ENCODE results near the gene ADNP.

The ADNP gene

DNA sequence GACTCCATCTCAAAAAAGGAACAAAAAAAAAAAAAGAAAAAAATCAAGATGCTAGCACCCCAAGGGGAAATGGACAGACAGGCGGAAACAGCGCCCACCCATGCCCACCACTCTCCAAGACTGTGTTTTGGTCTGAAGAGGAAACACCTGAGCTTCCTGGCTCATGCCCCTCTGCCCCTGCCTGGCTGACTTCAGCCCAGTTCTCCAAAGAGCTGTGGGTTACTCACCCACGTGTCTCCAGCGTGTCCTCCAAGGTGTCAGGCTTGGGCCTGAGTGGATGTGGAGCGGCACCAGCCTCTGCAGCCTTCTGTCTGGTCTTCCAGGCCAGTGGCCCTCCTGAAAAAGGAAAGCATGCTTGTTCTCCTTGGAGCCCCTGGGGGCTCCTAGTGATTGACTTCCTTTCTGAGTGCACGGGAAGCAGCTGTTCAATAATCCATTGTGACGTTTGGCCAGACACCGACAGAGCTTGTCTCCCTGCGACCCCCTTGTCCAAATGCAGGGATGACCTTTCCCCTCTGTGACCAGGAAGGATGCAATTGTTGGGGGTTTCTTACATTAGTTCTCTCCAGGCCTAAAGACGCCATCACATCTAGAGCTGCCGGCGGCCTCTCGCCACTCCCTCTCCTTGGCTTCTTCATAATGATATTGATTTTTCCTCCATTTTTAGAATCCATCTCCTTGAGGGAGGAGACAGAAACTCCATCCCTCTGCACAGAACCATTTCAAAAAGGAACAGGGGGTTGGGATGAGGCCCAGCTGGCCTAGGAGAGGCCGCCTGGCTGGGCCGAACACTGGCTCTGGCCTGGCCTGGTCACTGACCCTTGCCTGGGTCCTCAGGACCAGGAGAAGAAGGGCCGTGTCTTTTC lies 58.4 kb downstream of the ADNP start:
- DNase-seq (no peak), ATAC-seq (no peak)

DNA sequence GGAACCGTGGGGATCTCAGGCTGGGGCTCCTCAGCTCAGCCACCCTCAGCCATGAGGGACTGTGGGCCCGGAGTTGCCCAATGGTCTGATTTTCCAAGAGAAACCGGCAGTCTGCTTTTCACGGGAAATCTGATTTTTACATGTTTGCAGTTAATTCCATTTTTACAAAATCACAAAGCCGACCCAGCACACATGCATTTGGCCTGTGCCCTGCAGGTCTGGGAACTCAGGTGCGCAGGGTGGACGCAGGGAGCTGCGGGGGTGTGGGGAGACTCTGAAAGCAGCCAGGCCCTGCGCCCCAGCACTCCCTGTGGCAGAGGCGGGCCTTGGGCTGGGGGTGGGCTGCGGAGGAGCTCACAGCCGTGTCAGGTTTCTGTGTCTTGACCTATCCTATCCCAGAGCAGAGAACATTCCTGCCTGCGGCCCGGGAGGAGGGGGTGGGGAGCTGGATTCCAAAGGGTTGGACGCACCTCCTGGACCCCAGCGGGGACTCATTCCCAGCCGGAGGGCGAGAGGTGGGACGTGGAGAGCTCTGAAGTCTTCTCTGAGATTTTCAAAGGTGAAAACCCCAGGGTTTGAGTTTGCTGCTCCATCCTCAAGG lies 60.6 kb downstream of the ADNP start:
- no peak for ATAC-seq
- DNase-seq, result no peak

DNA sequence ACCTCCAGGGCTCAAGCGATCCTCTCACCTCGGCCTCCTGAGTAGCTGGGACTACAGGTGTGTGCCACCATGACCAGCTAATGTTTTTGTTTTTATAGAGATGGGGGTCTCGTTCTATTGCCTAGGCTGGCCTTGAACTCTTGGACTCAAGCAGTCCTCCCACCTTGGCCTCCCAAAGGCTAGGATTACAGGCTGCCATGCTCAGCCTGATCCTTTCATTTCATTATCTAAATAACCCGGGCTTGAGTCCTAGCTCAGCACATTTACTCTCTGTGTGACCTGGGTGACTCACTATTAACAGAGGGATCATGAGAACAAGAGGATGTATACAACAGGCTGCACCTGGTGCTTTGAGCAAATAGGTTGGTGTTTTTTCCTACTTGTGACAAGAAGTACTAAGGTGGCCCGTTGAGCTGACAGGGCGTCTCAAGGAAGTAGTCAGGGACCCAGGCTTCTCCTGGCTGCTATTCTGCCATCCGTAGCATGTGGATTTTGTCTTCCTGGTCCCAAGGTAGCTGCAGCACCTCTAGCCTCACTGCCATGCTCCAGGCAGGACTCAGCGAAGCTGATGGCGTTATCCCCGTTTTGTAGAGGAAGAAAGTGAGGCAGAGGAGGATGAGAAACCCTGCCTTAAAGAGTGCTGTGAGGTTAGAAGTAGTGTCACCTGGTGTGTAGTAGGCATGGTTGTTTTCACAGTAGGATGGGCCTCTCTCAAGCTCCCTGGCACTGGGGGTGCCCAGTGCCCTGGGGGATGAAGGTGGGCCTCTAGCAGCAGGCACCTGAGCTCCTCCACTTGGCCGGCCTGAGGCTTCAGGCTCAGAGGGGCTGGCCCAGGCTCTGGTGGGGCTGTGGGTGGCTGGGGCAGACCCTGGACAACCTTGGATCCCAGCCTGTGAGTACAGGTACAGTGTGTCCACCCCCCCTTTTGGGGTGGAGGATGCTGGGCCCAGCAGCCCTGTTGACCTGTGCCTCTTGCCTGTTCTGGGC lies 62.4 kb downstream of the ADNP start:
- ATAC-seq, result no peak
- no peak for DNase-seq

DNA sequence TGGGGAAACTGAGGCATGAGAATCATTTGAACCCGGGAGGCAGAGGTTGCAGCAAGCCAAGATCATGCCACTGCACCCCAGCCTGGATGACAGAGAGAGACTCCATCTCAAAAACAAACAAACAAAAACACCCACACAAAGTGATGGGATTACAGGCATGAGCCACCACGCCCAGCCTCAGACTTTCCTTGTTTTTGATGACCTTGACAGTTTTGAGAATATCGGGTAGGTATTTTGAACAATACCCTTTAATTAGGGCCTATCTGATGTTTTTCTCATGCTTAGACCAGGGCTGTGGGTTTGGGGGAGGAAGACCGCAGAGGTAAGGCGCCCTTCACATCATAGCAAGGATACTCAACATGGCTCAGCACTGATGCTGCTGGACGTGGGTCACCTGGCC lies 63.4 kb downstream of the ADNP start:
- DNase-seq, result no peak
- ATAC-seq, result no peak

DNA sequence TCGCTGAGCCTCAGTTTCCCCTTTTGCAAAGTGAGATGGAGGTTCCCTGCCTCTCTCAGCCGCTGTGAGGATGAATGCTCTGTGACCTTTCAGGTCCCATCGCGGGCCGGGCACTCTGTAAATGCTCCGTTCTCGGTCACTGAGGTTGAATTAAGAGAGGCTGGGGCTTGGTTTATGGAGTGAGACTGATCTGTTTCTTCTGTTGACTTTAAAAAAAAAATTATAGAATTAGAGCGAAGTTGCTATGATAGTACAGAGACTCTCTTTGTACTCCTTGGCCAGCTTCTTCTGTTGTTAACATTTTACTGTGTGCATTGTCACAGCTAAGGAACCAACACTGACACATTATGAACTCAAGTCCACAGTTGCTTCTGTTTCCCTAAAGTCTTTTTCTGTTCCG lies 64.4 kb downstream of the ADNP start:
- no peak for DNase-seq
- ATAC-seq, result no peak

DNA sequence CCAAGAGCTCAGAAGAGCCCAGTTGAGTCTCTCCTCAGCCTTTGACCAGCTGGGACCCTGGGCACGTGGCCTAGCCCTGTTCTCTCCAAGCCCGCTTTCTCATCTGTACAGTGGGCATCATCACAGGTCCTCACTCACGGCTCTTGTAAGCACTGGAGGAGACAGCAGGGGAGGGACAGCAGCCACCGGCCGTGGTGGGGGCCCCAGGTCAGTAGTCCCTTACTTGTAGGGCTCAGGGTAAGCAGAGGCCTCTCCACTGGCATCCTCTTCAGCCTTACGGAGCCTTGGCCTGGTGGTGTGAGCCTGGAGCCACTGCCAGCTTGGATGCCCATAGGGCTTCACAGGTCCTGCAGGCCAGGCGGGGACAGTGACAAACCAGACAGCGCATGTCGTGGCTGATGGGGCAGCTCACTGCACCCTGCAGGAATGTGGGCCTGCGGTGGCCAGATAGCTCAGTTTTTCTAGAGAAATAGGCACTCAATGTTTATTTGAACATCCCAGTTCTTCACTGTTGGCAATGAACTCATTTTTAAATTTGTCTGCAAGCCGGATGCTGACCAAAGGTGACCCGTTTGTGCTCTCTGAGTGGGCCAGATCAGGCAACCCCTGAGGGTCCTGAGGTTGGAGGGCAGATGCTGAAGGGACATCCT lies 65.1 kb downstream of the ADNP start:
- no peak for DNase-seq
- no peak for ATAC-seq

GRCh38 chr20:50865591-50865990 lies 65.6 kb downstream of the ADNP start:
- DNase-seq (no peak), ATAC-seq (no peak)

DNA sequence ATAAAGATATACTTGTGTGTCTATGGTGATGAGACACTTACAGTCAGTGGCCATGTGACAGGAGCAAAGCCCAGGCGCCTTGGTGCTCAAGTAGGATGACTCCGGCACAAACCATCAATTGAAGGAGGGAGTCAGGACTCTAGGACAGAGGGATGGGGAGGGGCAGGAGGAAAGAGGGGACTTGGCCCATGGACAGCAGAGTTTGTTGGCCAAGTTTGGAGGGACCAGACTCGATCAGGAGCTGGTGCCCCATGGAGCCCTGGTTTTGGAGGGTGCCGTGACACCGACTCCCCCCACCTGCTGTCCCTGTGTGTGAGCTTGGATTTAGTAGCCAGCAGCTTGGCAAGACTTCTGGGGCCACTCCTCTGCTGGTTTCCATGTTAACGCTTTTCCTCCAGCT lies 66.1 kb downstream of the ADNP start:
- ATAC-seq (no peak), DNase-seq (no peak)

GRCh38 chr20:50862546-50862945 lies 68.7 kb downstream of the ADNP start:
- ATAC-seq (no peak), DNase-seq (no peak)

- no peak for DNase-seq
- ATAC-seq, result no peak
Measured at GRCh38 chr20:50861012-50861411, 70.2 kb downstream of the ADNP start.

GRCh38 chr20:50859161-50859560 lies 72.1 kb downstream of the ADNP start:
- no peak for ATAC-seq
- no peak for DNase-seq

DNA sequence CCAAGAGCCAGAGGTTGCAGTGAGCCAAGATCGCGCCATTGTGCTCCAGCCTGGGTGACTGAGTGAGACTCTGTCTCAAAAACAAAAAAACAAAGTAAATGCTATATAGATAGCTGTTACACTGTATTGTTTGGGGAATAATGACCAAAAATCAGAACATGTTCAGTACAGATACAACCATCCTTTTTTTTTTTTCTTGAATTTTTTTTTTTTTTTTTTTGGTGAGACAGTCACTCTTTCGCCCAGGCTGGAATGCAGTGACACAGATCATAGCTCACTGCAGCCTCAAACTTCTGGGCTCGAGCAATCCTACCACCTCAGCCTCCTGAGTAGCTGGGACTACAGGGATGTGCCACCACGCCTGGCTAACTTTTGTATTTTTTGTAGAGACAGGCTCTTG lies 72.7 kb downstream of the ADNP start:
- ATAC-seq (no peak), DNase-seq (no peak)

GRCh38 chr20:50857348-50857747 lies 73.9 kb downstream of the ADNP start:
- no peak for ATAC-seq
- DNase-seq, result no peak

- ATAC-seq (no peak), DNase-seq (no peak)
Measured at GRCh38 chr20:50856475-50857041, 74.7 kb downstream of the ADNP start.

GRCh38 chr20:50855498-50856474 lies 75.5 kb downstream of the ADNP start:
- DNase-seq (no peak), ATAC-seq (no peak)

DNA sequence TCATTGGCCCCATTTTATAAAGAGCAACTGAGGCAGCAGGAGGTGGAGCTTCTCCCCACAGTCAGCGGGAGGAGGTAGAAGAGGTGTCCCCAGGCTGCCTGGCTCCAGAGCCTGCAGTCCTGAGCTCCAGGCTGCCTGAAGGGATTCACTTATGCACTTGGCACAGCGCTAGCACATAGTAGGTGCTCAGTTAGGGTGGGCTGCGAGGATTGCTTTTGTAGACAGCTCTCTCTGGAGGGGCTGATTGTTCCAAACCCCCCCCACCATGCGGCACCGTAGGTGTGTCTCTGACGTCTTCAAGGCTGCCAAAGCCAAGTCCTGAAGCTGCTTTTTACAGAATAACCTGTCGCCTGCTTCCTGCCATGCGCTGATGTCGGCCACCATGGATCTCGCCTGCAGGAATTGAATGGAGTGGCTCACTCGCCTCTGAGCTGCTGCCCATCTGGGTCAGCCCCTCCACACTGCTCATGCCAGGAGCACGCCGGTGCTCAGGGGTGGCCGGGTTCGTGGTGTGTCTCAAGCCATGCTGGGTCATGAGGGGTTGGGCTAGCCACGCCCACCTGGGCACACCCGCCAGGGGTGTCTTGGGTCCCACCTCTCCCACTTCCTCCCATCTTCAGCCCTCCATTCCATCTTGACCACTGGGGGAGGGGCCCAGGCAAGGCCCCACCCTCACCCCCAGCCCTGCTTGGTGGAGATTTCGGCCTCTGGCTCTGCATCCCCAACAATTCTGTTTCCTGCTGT lies 76.6 kb downstream of the ADNP start:
- ATAC-seq, result no peak
- DNase-seq, result no peak

GRCh38 chr20:50852085-50852484 lies 79.2 kb downstream of the ADNP start:
- no peak for ATAC-seq
- DNase-seq, result no peak

DNA sequence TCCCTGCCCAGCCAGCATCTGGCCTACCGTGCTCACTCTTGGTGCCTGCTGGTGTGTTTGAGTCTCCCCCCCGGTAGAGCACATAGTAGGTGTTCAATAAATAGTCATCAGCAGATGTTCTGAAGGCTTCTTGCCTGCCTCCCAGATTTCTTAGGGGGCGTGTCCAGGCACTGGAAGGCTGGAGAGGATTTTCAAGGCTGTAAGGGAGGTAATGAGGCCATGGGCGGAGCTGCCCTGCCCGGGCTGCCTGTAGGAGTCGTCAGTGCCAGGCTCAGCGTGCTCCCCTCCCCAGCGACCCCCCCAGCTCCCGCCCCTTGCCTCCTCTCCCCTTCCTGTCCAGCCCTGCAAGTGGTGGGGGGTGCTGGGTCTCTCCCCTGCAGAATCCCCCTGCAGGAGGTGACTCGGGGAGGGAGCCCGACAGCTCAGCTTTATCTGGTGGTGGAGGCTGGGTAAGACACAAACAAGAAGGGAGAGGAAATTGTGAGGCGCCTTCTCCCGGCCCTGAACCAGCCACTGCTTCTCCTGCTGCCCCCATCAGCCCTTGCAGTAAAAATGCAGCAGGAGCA lies 80.4 kb downstream of the ADNP start:
- ATAC-seq, result no peak
- DNase-seq, result no peak

GRCh38 chr20:50848846-50849673 lies 82.2 kb downstream of the ADNP start:
- ATAC-seq, result no peak
- no peak for DNase-seq

All from stimulated activated naive CD8-positive, alpha-beta T cell treated with anti-CD3 and anti-CD28 coated beads, Interleukin-15, Interleukin-2, amounts not matched to agents 100 U/mL and 50 U/mL, for 24 hours (primary cell).